Left lung (tissue), 10 donors: ENCODE results near the gene CENPP. TPM values are rescaled to one million over a fixed set of nuclear protein-coding genes. Genes with fewer than 3 reads are reported as not detected.

Experiments used
- ATAC-seq: fragments of 200-7000 bp; cut with Tn5 transposase; one replicate; pipeline ENCODE4 v1.9.1; 2020; ENCODE audit warnings: moderate library complexity
- DNase-seq, 4 donors: peaks; one replicate each; pipeline ENCODE4 v3.0.0-alpha.2; 2013 to 2020
- H3K27ac ChIP-seq, 2 donors: fragments of 200-600 bp; sonication (generic) in 1 of 2; one replicate each; pipeline versions ENCODE4 v1.5.0 to v1.8.0; 2020 to 2021
- H3K27me3 ChIP-seq, 2 donors: fragments of 200-600 bp; sonication (generic) in 1 of 2; one replicate each; pipeline versions ENCODE4 v1.5.0 to v1.8.0; 2020 to 2021
- H3K36me3 ChIP-seq, 2 donors: fragments of 200-600 bp; sonication (generic) in 1 of 2; one replicate each; pipeline versions ENCODE4 v1.5.0 to v1.8.0; 2020 to 2021
- H3K4me1 ChIP-seq, 2 donors: fragments of 200-600 bp; one replicate each; pipeline ENCODE4 v1.8.0; 2021
- H3K4me3 ChIP-seq, 2 donors: fragments of 200-600 bp; sonication (generic) in 1 of 2; one replicate each; pipeline versions ENCODE4 v1.5.0 to v1.8.0; 2020 to 2021; ENCODE audit warnings: mild to moderate bottlenecking in 1 of 2
- H3K9me3 ChIP-seq, 2 donors: fragments of 200-600 bp; sonication (generic) in 1 of 2; one replicate each; pipeline versions ENCODE4 v1.5.0 to v1.8.0; 2020 to 2021
- CTCF ChIP-seq, 2 donors: fragments of 200-600 bp; sonication (generic) in 1 of 2; IDR thresholded peaks; one replicate each; pipeline versions ENCODE4 v1.5.0 to v1.8.0; 2021; ENCODE audit warnings: antibody characterized with exemption in 2 of 2
- intact Hi-C, 2 donors: fragments of 100-400 bp; cut with DNase I; formaldehyde crosslinking; loops; one replicate each; pipeline versions ENCODE4 v1.11.2 to v1.14.2; 2022
- polyA plus RNA-seq, 6 donors: library from polyadenylated mRNA; unstranded; fragments of 120-200 nt; gene quantifications; one replicate each; pipeline ENCODE4 v1.2.1, GENCODE V29; 2013; ENCODE audit not compliant: insufficient read length in 6 of 6
- total RNA-seq, 2 donors: library from RNA; stranded (reverse); fragmentation: NEBNext Ultra II Directional; extraction: Animal tissue kit (Norgen Biotek cat#: 25700); gene quantifications; one replicate each; pipeline ENCODE4 v1.2.1, GENCODE V29; 2021
- donor health status: DM: no; HTN: yes; CAD: no.
- donor health status: DM: no; HTN: no; CAD: no.

CENPP gene
- total and polyA plus RNA-seq, 8 donors = 3.2 to 9.0 (median 5.7) TPM

GRCh38 chr9:92293452-92294296 is 32.1 kb upstream of the CENPP start, which contains the start of gene IARS1:
TSS of gene IARS1 (minus strand) at chr9:92293697. CDS start at chr9:92289419, 4,278 bp downstream.
- H3K9me3 ChIP-seq = no peaks in the 10 kb centered on the region
- intact Hi-C loops = no loop called here
- peaks cover 0 to 26% of the 10 kb centered on the region in 2 donors for H3K36me3 ChIP-seq
- H3K4me3 ChIP-seq = peak within 1 kb of the TSS; percentile 74 to 75
- peak within 1 kb of the TSS; percentile 65 to 72 for H3K27ac ChIP-seq
- H3K4me1 ChIP-seq = peaks cover 23 to 30% of the 10 kb centered on the region in 2 donors
- DNase-seq (peak; percentile 96 to 99 (median 98)), ATAC-seq (peak; percentile 100)
- TF ChIP-seq CTCF (IDR thresholded peaks at IDR 0.05) = no peak
- H3K27me3 ChIP-seq = no peaks in the 10 kb centered on the region

- Histone ChIP-seq H3K4me1 (peaks cover 23 to 30% of the 10 kb centered on the region in 2 donors), H3K27ac (peak overlapping the region; percentile 65 to 72), H3K4me3 (peak overlapping the region; percentile 74 to 75), H3K9me3 (no peaks in the 10 kb centered on the region), H3K27me3 (no peaks in the 10 kb centered on the region), H3K36me3 (peaks cover 0 to 28% of the 10 kb centered on the region in 2 donors)
- DNase-seq = peak in 1 of 4 donors; percentile 3
- TF ChIP-seq CTCF (IDR thresholded peaks at IDR 0.05) = no peak
- intact Hi-C loops = no loop called here
- ATAC-seq = peak; percentile 9
Observed at GRCh38 chr9:92294297-92294676, 31.5 kb upstream of the CENPP start.

GRCh38 chr9:92295240-92295790 is 30.4 kb upstream of the CENPP start:
- intact Hi-C loops = no loop called here
- no peak for ATAC-seq
- no peak for DNase-seq

GRCh38 chr9:92295827-92296258 is 29.9 kb upstream of the CENPP start:
- H3K4me3 ChIP-seq = no peak overlapping the region
- intact Hi-C loops = no loop called here
- ATAC-seq (no peak), DNase-seq (no peak)
- no peaks in the 10 kb centered on the region for H3K9me3 ChIP-seq
- TF ChIP-seq CTCF (IDR thresholded peaks at IDR 0.05) = no peak
- H3K27me3 ChIP-seq = no peaks in the 10 kb centered on the region
- H3K4me1 ChIP-seq = peaks cover 23 to 30% of the 10 kb centered on the region in 2 donors
- peaks cover 0 to 43% of the 10 kb centered on the region in 2 donors for H3K36me3 ChIP-seq
- no peak overlapping the region for H3K27ac ChIP-seq

More at GRCh38 chr9:92295240-92295790, 30.4 kb upstream of the CENPP start:
- H3K36me3 ChIP-seq = peaks cover 0 to 38% of the 10 kb centered on the region in 2 donors
- no peaks in the 10 kb centered on the region for H3K9me3 ChIP-seq
- H3K27me3 ChIP-seq = no peaks in the 10 kb centered on the region
- peaks cover 23 to 30% of the 10 kb centered on the region in 2 donors for H3K4me1 ChIP-seq
- TF ChIP-seq CTCF (IDR thresholded peaks at IDR 0.05) = no peak
- H3K4me3 ChIP-seq = no peak overlapping the region
- no peak overlapping the region for H3K27ac ChIP-seq

- peaks cover 0 to 61% of the 10 kb centered on the region in 2 donors for H3K36me3 ChIP-seq
- intact Hi-C loops = no loop called here
Observed at GRCh38 chr9:92297611-92298010, 28.1 kb upstream of the CENPP start.

More at GRCh38 chr9:92297611-92298010, 28.1 kb upstream of the CENPP start:
- Histone ChIP-seq H3K9me3 (no peaks in the 10 kb centered on the region), H3K4me3 (no peak overlapping the region), H3K4me1 (peaks cover 13 to 15% of the 10 kb centered on the region in 2 donors), H3K27ac (no peak overlapping the region), H3K27me3 (no peaks in the 10 kb centered on the region)
- TF ChIP-seq CTCF (IDR thresholded peaks at IDR 0.05) = no peak
- no peak for ATAC-seq
- DNase-seq = no peak
